Liver (tissue), 9 donors: ENCODE results near the gene CARD19. TPM values are rescaled to one million over a fixed set of nuclear protein-coding genes. Genes with fewer than 3 reads are reported as not detected.

Source experiments
- DNase-seq: peaks from one replicate; pipeline ENCODE4 v3.0.0-alpha.2; 2017; ENCODE audit warnings: low spot score
- H3K27ac ChIP-seq, 2 donors: one replicate each; pipeline ENCODE4 v1.7.0; 2013; ENCODE audit warnings: inconsistent platforms in 2 of 2, low read length in 2 of 2, control low read depth in 1 of 2, low read depth in 1 of 2, mild to moderate bottlenecking in 1 of 2
- H3K27me3 ChIP-seq, 4 donors: one replicate each; pipeline versions ENCODE4 v1.6.1 to v1.7.0; 2013; ENCODE audit warnings: low read length in 3 of 4, inconsistent platforms in 1 of 4, mild to moderate bottlenecking in 1 of 4, moderate library complexity in 1 of 4; ENCODE audit not compliant: control insufficient read depth in 4 of 4, insufficient read depth in 4 of 4
- H3K36me3 ChIP-seq, 4 donors: one replicate each; pipeline versions ENCODE4 v1.6.1 to v1.7.0; 2013; ENCODE audit warnings: low read length in 3 of 4, mild to moderate bottlenecking in 3 of 4, low read depth in 1 of 4, moderate library complexity in 1 of 4; ENCODE audit not compliant: control insufficient read depth in 4 of 4, insufficient read depth in 3 of 4
- H3K4me1 ChIP-seq, 4 donors: one replicate each; pipeline versions ENCODE4 v1.6.1 to v1.7.0; 2013; ENCODE audit warnings: low read length in 3 of 4, mild to moderate bottlenecking in 3 of 4, moderate library complexity in 1 of 4; ENCODE audit not compliant: control insufficient read depth in 4 of 4, insufficient read depth in 4 of 4
- H3K4me3 ChIP-seq, 3 donors: one replicate each; pipeline versions ENCODE4 v1.6.1 to v1.7.0; 2013; ENCODE audit warnings: low read length in 3 of 3, control low read depth in 1 of 3, low read depth in 1 of 3, mild to moderate bottlenecking in 1 of 3
- H3K9ac ChIP-seq, 2 donors: one replicate each; pipeline ENCODE4 v1.7.0; 2013; ENCODE audit warnings: low read length in 2 of 2, mild to moderate bottlenecking in 2 of 2, moderate library complexity in 2 of 2, control low read depth in 1 of 2, low read depth in 1 of 2
- H3K9me3 ChIP-seq, 4 donors: one replicate each; pipeline versions ENCODE4 v1.6.1 to v1.7.0; 2013; ENCODE audit warnings: low read length in 3 of 4; ENCODE audit not compliant: control insufficient read depth in 4 of 4
- ATF3 ChIP-seq: IDR thresholded peaks from 2 replicates; pipeline ENCODE4 v1.6.1; 2016; ENCODE audit warnings: antibody characterized with exemption
- CTCF ChIP-seq: fragments of 150-350 bp; IDR thresholded peaks from 2 replicates; pipeline ENCODE4 v1.5.1; 2017; ENCODE audit warnings: improper control_type of control experiment, low read depth, low read length; ENCODE audit not compliant: missing input control
- EGR1 ChIP-seq, 2 donors: IDR thresholded peaks; 2 replicates each; pipeline ENCODE4 v1.6.1; 2016 to 2018; ENCODE audit warnings: antibody characterized with exemption in 2 of 2, low read depth in 2 of 2
- FOXA1 ChIP-seq: IDR thresholded peaks from 2 replicates; pipeline ENCODE4 v1.6.1; 2016; ENCODE audit warnings: antibody characterized with exemption
- FOXA2 ChIP-seq: IDR thresholded peaks from 2 replicates; pipeline ENCODE4 v1.6.1; 2016; ENCODE audit warnings: antibody characterized with exemption
- GABPA ChIP-seq, 2 donors: IDR thresholded peaks in 1 of 2; conservative IDR thresholded peaks in 1 of 2; 2 replicates each; pipeline ENCODE4 v1.6.1; 2016; ENCODE audit warnings: antibody characterized with exemption in 2 of 2, mild to moderate bottlenecking in 1 of 2, moderate library complexity in 1 of 2
- HNF4A ChIP-seq, 2 donors: conservative IDR thresholded peaks; 2 replicates each; pipeline ENCODE4 v1.6.1; 2016; ENCODE audit warnings: antibody characterized with exemption in 2 of 2, mild to moderate bottlenecking in 2 of 2
- HNF4G ChIP-seq: IDR thresholded peaks from 2 replicates; pipeline ENCODE4 v1.6.1; 2016; ENCODE audit warnings: antibody characterized with exemption
- JUND ChIP-seq, 2 donors: IDR thresholded peaks; 2 replicates each; pipeline ENCODE4 v1.6.1; 2016; ENCODE audit warnings: antibody characterized with exemption in 2 of 2
- MAX ChIP-seq: IDR thresholded peaks from 2 replicates; pipeline ENCODE4 v1.6.1; 2016; ENCODE audit warnings: antibody characterized with exemption
- NR2F2 ChIP-seq: IDR thresholded peaks from 2 replicates; pipeline ENCODE4 v1.6.1; 2016; ENCODE audit warnings: antibody characterized with exemption
- RAD21 ChIP-seq, 2 donors: IDR thresholded peaks; 2 replicates each; pipeline ENCODE4 v1.6.1; 2016; ENCODE audit warnings: antibody characterized with exemption in 2 of 2, mild to moderate bottlenecking in 2 of 2
- REST ChIP-seq: IDR thresholded peaks from 2 replicates; pipeline ENCODE4 v1.6.1; 2016; ENCODE audit warnings: antibody characterized with exemption, mild to moderate bottlenecking
- RXRA ChIP-seq, 2 donors: IDR thresholded peaks; 2 replicates each; pipeline ENCODE4 v1.6.1; 2017 to 2018; ENCODE audit warnings: antibody characterized with exemption in 2 of 2, mild to moderate bottlenecking in 1 of 2
- SP1 ChIP-seq: IDR thresholded peaks from 2 replicates; pipeline ENCODE4 v1.6.1; 2018; ENCODE audit warnings: antibody characterized with exemption, mild to moderate bottlenecking
- TAF1 ChIP-seq: conservative IDR thresholded peaks from 2 replicates; pipeline ENCODE4 v1.6.1; 2016; ENCODE audit warnings: antibody characterized with exemption, mild to moderate bottlenecking
- YY1 ChIP-seq: IDR thresholded peaks from 2 replicates; pipeline ENCODE4 v1.6.1; 2016; ENCODE audit warnings: antibody characterized with exemption, mild to moderate bottlenecking
- ZBTB33 ChIP-seq: IDR thresholded peaks from 2 replicates; pipeline ENCODE4 v1.6.1; 2016; ENCODE audit warnings: antibody characterized with exemption
- WGBS: extraction: QIAGEN DNeasy Blood & Tissue Kit; methylation state at CpG from one replicate; pipeline ENCODE4 v1.1.7; 2013; 5-methylcytosine and 5-hydroxymethylcytosine counted together
- polyA plus RNA-seq, 2 donors: library from polyadenylated mRNA; stranded (reverse) in 1 of 2; unstranded in 1 of 2; fragments of 200-250 nt in 1 of 2; fragments of >200 nt in 1 of 2; fragmentation: Nextera tagmentation in 1 of 2; extraction: Ambion mirVana in 1 of 2; gene quantifications; one replicate each; pipeline versions ENCODE4 v1.2.1 to v1.2.3, GENCODE V29; 2013 to 2015
- total RNA-seq, 2 donors: library from RNA; depleted of rRNA; stranded (reverse); fragments of >200 nt; gene quantifications; one replicate each; pipeline ENCODE4 v1.2.3, GENCODE V29; 2014
- donor health status: healthy.
- donor health status: healthy.
- donor health status: healthy.
- donor health status: healthy.
- donor health status: healthy.

Gene CARD19
- total and polyA plus RNA-seq, 4 donors, result 13.0 to 18.2 (median 16.3) TPM

- Histone ChIP-seq H3K4me3 (no peak overlapping the region), H3K9me3 (no peaks in the 10 kb centered on the region), H3K9ac (no peak overlapping the region), H3K27ac (no peak overlapping the region), H3K27me3 (no peaks in the 10 kb centered on the region), H3K4me1 (peaks cover 5 to 18% (median 13%) of the 10 kb centered on the region in 4 donors), H3K36me3 (no peaks in the 10 kb centered on the region)
- WGBS, result 95% methylated on average over 5 of the region's 5 CpGs
- TF ChIP-seq YY1, result no peak
- TF ChIP-seq ATF3, result no peak
- no peak for TF ChIP-seq NR2F2
- no peak for TF ChIP-seq SP1
- no peak for DNase-seq
Observed at GRCh38 chr9:93053781-93054331, 42.2 kb upstream of the CARD19 start.

GRCh38 chr9:93054758-93055704 lies 41.0 kb upstream of the CARD19 start:
- no peak overlapping the region for H3K4me3 ChIP-seq
- H3K9ac ChIP-seq, result no peak overlapping the region
- no peak for DNase-seq
- H3K36me3 ChIP-seq, result no peaks in the 10 kb centered on the region
- WGBS, result 91% methylated on average over 11 of the region's 11 CpGs
- TF ChIP-seq CTCF (no peak), REST (no peak), RXRA (IDR thresholded peaks at IDR 0.05) (no peak), HNF4G (no peak), JUND (IDR thresholded peaks at IDR 0.05) (no peak), FOXA1 (no peak), SP1 (no peak), ZBTB33 (no peak), GABPA (IDR thresholded peaks at IDR 0.05 in 1 of 2, conservative IDR thresholded peaks at IDR 0.05 in 1 of 2) (no peak), FOXA2 (no peak), EGR1 (IDR thresholded peaks at IDR 0.05; ENCODE audit: low read depth in 2 of 2) (no peak), NR2F2 (no peak), ATF3 (no peak), HNF4A (conservative IDR thresholded peaks at IDR 0.05) (no peak), TAF1 (no peak), YY1 (no peak), MAX (no peak), RAD21 (IDR thresholded peaks at IDR 0.05) (no peak)
- peaks cover 9 to 17% (median 10%) of the 10 kb centered on the region in 4 donors for H3K4me1 ChIP-seq
- no peaks in the 10 kb centered on the region for H3K9me3 ChIP-seq
- H3K27me3 ChIP-seq, result no peaks in the 10 kb centered on the region
- no peak overlapping the region for H3K27ac ChIP-seq
